Stimulated activated CD4-positive, alpha-beta T cell treated with anti-CD3 and anti-CD28 coated beads, Interleukin-2, amount 100 ng/mL, for 48 hours (primary cell): ENCODE data around the gene CLIC3.
"Not testable (repeated sequence)": the region's sequence is repeated elsewhere in the genome, so short reads cannot be mapped to it uniquely, and the experiment has no call there.

Experiments
- DNase-seq, 2 donors: peaks; one replicate each; pipeline ENCODE4 v3.0.0-alpha.2; 2020

CLIC3 gene, protein sequence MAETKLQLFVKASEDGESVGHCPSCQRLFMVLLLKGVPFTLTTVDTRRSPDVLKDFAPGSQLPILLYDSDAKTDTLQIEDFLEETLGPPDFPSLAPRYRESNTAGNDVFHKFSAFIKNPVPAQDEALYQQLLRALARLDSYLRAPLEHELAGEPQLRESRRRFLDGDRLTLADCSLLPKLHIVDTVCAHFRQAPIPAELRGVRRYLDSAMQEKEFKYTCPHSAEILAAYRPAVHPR

DNA sequence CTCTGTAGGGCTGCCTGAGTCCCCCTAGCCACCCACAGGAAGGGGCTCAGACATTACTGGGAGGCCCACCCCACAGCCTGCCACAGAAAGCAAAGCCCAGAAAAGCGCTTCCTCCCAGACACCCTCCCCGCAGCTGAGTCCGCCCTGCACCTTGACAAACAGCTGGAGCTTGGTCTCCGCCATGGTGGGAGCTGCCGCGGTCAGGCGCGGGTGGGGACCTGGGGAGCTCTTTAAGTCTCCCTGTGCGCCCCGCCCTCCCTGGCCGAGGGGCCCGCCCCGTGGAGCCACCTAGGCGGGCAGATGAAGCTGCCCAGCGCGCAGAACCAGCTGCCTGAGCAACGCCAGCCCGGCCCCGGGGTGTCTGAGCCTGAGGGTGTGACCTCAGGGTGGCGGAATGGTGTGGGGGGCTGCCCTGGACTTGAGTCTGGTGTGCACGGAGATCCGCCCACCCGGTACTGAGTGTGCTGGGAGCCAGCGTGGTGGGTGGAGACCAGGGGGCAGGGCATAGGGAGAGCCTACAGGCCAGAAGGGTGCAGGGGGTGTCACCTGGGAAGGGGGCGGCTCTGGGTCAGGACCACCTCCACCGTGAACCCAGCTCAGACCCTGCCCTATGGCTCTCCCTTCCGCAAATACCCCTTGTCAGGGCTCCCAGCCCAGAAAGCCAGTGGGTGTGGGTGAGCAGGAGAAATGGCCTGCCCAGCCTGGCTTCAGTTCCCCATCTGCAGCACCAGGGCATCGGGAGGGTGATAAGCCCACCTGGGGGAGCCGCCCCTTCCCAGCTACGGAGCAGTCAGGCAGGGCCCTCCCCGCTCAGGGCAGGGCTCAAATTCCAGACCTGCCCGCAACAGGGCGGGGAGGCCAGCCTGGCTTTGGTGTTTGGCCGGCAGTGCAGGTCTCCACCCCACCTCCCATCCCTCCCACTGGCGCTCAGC, at the start of gene CLIC3:
Gene CLIC3 (minus strand): TSS at position 208 of the 932 bp plus-strand sequence. CDS start 25 bp downstream, at position 183.
- DNase-seq: no peak

DNA sequence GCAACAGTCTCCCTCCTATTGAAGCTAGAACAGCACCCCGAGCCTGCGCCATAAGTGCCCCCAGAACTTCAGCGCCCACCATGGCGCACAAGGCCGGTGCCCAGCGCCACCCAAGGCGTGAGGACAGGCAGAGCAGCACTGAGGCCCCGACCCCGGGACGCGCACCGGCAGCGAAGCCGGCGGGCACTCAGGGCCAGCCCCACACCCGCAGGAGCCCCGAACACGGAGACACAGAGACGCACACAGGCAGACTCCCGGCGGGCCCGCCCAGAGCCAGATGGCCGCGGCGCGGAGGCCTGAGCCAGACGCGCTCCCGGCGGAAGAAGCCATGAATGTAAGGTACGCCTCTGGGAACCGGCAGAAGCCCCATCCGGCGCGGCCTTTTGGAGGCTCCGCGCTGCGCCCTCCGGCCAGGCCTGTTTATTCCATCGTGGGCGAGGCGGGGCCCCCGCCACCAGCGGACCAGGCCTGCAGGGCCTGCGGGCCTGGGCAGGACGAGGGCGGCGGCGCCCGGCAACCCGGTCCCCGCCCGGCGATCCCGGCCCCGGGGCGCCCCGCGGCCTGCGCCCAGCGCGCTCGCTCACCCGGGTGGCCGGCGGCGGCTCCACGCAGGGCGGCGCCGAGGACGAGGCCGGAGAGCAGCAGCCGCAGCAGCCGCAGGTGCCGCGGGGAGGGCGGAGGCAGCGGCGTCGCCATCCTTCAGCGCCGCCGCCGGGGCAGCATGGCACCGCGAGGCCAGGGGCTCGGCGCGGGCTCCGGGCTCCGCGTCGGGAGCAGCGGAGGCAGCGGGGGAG, 49.1 kb upstream of the CLIC3 start:
- DNase-seq: no peak

DNA sequence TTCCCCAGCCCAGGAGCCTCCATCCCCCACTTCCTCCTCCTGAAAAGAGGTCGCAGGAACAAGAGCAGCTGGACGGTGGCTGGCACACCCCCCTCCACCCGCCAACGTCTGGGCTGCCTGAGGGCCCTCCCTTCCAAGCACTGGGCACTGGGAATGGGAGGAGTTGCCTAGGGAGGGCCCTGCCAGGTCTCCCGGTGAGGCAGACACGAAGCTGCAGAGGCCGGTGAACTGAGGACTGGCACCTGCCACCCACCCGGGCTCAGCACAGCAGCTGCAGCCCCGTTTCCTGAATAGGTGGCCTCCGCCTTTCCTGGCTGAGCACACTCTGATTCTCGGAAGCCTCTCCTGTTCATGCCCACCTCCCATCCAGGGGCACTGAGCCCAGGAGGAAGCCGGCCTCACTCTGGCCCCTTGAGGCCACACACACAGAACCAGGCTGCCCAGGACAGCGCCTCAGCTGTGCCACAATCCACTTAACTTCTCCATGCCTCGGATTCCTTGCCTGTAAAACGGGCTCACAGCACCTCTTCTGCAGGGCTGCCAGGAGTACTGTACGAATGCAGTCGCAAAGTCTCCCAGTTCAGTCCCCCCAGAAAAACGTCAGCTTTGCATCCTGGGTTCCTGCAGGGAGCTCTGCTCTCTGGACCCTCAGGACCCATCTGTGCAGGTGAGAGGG, 48.3 kb upstream of the CLIC3 start:
- no peak for DNase-seq

DNA sequence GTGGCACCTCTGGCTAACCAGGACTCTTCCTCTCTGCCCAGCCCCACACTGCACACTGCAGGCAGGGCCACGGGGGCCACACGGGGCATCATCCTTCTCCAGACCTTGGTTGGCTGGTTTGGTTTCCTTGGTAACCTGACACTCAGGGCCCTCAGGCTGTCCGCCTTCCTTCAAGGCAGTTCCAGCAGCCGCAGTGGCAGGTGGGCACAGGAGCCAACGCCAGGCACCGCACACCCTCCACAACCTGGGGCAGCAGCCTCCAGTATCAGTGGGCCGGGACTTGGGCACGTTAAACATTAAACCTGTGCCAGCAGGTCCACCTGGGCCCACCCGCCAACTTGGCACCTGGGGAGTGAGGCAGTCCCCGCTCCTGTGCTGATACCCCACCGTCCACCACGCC, 47.7 kb upstream of the CLIC3 start:
- no peak for DNase-seq

DNA sequence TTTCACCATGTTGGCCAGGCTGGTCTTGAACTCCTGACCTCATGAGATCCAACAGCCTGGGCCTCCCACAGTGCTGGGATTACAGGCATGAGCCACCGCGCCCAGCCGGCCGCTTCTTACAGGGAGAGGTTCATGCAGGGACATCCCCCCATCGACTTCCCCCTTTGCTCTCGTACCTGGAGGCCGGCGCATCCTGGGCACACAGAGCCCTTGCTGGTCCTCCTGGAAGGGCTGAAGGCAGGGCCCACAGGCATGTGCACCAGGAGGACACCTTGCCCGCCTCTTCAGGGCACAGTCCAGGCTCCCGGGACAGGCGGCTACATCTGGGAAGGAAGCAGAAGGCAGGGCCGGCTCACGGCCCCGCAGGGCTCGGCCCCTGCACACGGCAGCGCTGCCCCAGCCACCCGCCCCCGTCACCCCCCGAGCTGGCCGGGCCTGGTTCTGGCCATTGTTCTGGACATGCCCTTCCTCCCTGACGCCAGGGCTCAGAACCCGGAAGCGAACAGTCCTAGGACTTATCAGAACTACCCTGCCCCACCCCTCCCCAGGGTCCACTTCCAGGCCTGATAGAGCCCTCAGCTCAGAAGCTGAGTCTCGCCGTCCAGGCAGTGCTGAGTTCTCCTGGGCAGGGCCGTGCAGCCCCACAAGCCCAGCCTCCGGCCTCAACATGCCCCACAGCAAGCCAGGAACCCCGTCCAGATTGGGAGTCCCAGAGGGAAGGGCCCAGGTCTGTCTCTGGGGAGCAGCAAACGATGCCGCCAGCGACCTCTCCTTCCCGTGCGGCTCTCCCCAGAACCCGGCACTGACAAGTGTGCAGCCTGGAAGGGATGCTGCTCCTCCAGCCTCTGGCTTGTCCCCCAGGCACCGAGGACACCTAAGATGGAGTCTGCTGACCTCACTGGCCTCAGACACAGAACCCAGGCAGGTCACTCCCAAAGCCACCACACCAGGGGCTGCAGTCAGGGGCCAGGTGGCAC, 46.7 kb upstream of the CLIC3 start:
- no peak for DNase-seq

DNA sequence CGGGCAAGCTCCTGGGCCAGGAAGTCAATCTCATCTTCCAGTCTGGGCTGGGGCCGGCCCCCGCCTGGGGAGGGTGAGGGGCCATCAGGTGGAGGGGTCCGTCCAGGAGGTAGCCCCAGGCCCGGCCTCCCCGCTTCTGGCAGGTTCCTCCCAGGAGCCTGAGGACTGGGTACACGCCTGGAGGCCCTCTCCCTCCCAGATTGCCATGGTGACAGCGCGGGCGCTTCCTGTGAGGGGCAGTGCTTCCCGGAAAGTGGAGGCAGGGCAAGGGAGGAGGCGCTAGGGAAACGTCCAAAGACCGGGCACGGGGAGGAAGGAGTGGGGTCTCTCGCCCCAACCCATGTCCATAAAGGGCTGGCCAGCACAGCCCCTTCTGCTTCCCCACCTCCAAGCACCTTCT, 44.8 kb upstream of the CLIC3 start:
- DNase-seq: no peak

DNA sequence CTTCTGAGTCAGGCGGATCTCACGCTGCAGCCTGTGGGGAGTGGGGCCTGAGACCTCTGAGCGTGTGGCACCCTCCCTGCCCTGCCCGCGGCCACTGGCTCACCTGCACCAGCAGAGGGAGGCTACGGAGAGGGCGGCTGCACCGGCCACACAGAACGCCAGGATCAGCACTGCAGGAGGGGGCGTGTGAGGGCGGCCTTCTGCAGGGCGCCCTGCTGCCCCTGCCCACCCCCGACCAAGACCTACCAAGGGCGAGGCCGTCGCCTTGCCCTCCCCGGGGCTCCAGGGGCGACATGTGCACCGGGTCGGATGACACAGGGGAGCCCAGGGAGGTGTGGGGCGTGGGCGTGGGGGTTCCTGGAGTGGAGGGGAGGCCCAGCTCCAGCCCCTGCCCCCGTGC, 44.2 kb upstream of the CLIC3 start:
- DNase-seq: no peak

DNA sequence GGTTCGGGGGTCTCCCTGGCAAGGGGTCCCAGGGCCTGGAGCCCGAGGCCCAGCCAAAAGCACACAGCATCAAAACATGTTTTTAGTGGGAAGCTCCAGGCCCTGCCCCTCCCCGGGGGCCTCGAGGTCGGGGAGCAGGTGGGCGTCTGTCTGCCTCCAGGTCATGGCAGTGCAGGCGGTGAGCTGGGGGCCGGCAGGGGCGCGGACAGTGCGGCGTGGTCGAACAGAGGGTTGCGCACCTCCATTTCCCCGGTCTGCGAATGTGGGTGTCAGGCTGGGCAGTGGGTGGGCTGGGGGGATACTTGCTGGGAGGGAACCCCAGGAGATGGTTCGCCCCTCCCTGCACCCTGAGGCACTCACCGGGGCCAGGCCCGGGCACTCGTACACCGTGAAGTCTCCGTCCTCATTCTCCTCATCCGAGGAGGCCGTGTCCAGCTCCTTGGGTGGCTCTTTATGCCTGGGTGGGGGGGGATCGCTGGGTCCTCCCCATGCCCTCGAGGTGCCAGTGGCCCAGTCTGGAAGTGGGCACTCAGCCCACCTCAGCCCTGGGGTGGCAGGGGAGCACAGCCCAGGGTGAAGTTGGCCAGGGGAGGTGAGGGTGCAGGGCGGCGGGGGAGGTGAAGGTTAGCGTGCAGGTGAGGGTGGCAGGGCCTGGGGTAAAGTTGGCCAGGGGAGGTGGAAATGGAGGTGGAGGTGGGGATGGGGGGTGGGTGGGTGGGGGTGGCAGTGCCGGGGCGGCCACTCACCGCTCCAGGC, 43.4 kb upstream of the CLIC3 start:
- no peak for DNase-seq

DNA sequence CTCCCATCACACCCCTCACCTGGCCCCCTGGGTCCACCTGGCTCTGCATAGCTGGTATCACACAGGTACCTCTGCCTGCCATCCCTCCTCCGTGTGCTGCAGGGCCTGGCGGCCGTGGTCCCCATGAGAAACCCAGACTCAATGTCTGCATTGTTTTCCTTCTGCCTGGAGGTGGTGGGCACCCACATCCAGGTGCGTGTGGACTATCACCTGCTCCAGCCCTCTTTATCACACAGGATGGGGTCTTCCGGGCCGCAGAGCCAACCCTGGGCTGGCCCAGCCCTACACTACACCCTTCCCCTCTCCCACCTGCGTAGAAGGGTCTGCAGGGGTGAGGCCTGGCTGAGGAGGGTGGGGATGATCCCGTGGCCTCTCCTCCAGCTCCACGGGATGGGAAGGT, 42.5 kb upstream of the CLIC3 start:
- DNase-seq: no peak

DNA sequence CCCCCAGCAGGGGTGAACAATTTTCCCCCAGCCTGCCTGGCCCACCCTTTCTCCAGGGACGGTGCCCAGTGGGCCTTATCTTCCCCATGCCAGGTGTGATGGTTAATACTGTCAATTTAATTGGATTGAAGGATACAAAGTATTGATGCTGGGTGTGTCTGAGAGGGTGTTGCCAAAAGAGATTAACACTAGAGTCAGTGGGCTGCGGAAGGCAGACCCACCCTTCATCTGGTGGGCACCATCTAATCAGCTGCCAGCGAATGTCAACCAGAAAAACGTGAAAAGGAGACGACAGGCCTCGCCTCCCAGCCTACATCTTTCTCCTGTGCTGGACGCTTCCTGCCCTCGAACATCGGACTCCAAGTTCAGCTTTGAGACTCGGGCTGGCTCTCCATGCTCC, 41.1 kb upstream of the CLIC3 start:
- DNase-seq: no peak

DNA sequence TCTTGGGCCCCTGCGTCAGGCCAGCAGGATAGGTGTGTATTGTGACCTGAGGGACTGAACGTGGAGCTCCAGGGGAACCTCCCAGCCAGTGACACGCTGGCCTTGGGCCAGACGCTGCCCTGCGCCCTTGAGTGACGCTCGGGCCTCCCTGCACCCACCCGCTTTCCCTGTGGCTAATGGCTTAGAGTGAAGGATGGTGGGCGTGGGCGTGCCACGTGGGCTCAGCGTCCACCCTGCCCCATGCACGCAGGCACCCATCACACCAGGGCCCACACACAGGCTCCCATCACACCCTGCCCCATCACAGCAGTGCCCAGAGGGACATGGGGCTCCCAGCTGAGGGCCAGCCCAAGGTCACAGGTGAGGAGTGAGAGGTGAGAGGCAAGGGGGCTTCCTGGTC, 40.7 kb upstream of the CLIC3 start:
- DNase-seq: no peak

DNA sequence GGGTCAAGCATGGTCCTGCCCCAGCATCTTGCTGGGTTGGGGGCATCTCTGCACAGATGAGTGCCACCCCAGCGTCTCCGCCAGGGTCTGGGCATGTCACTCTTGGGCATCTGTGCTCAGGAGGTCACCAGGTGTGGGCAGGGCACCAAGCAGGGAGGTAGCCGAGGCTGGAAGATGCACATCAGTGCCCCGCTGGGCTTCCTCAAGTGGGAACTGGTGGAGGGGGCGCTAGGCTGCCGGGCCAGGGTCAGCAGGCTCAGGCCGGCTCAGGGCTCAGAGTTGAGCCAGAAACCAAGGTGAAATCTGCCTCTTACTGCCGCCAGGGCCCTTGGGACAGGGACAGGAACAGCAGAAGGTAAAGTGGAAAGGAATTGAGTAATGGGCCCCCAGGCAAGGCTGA, 39.6 kb upstream of the CLIC3 start:
- no peak for DNase-seq

DNA sequence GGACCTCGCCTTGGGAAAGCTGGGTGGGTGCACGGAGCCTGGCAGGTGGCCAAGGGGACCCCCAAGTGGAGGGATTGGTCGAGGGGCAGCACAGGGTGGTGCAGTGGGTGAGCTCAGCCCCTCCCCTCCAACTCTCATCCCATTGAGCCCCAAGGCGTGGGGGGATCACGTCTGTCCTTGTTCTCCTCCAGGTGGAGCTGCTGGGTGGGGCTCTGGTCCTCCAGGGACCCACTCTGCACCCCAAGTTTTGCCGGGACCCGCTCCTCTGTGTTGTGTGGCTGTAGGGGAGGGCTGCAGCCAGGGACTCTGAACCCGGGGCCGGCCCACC, 39.1 kb upstream of the CLIC3 start:
- DNase-seq: no peak

DNA sequence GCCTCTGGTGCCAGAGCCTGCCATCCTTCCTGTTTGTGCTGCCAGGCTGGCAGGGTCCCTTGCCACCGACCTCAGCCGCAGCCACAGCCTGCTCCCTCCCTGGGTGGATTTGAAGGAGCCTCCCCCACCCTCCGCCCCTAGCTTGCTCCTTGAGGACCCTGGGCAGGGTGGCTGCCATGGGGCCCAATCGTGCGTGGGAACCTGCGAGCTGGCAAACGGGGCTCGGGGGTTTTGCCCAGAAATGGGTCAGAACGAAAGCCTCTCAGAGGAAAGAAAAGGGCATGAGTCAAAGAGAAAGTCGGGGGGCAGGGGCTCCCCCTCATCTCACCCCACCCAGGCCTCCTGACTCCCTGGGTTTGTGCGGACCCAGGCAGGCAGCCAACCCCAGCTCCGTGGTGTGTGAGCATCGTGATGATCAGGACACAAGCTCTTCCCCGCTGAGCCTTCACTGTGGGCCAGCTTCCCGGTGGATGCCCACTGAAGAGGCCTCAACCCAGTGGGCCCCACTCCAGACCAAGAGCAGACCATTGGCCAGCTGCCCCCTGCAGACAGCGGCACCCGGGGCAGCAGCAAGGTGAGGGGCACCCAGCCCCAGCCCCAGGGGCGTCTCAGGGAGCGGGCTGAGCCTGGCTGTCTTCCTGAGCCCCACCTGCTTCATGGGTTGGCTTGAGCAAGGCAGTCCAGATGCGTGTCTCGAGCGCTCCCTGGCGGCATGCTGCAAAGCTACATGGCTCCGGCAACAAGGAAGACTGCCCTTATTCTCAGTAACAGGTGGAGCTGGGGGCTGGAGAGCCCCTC, 38.5 kb upstream of the CLIC3 start:
- peak; percentile 83 to 86 for DNase-seq

DNA sequence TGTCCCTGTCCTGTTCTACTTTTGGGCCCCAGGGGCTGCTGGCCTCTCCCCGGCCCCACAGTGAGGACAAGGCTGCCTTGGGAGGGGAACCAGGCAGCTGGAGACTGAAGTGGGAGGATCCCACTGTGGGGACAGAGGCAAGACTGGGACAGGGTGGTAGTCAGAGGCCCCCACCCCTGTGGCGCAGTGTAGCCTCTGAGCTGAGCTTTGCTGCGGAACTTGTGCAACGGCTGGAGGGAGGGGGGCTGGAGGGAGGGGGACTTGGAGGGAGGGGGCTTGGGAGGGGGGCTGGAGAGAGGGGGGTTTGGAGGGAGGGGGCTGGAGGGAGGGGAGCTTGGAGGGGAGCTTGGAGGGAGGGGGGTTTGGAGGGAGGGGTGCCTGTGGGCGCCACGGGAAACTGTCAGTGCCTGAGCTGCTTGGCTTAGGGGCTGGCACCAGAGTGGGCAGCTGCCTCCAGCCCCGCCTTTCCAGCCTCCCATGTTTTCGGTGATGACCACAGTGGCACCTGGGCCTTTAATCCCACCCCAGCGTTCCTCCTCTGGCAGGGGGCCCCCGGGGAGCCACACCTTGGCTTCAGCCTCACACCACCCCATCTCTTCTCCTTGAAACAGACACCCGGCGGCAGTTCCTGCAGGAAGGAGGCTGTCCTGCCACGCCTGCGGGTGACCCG, 37.8 kb upstream of the CLIC3 start:
- no peak for DNase-seq

DNA sequence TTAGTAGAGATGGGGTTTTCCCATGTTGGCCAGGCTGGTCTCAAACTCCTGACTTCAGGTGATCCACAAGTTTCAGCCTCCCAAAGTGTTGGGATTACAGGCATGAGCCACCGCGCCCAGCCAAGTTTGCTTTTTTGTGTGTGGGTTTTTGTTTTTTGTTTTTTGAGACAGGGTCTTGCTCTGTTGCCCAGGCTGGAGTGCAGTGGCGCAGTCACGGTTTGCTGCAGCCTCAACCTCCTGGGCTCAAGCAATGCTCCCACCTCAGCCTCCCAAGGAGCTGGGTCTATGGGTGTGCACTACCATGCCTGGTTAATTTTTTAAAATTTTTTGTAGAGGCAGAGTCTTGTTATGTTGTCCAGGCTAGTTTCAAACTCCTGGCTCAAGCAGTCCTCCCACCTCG, 37.1 kb upstream of the CLIC3 start:
- not testable (repeated sequence) for DNase-seq

DNA sequence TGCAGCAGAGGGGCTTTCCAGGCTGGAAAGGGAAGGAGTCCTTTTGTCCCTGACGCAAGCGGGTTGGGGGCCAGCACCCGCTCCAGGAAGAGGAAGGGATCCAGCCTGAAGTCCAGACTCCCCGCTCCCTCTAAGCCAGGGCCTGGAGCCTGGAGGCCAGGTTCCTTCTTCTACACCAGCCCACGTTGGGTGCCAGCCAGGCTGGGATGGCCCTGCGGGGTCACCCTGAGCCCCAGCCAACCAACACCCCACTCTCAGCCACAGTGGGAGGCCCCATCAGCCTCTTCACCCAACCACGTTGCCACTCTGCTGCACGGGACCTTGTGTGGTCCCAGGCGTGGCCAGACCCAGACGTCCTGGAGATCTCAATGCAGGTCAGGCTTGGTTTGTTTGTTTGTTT, 36.5 kb upstream of the CLIC3 start:
- no peak for DNase-seq

DNA sequence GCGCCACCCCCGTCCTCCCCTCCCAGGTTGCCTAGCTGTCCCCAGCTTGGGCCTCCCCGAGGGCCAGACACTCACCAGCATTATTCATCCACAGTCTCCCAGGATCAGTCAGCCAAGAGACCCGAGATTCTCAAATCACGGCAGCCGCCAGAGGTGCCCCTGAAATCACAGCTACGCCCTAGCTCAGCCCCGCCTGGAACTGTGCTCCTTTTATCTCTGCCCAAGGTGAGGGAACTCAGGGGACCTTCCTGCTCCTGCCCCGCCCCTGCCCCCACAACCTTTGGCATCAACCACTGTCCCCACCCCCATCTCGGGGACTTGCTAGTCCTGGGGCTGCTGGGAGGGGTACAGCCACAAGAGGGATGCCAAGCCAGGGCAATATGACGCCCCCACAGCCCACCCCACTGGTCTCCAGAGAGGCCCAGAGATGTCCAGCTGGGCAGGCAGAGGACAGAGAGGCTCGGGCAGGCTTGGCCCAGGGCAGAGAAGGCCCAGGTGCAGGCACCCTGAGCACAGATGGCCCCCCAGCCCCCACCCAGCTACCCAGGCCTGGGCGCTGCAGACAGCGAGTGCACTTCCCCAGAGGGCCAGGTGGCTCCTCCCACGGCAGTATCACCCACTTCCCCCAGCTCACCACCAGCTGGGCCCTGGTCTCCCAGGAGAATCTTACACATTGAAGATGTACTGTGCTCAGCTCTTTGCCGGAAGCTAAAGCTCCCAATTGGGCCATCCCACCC, 35.7 kb upstream of the CLIC3 start, which contains the start of gene FUT7:
Gene FUT7 (minus strand): TSS at position 185 of the 737 bp plus-strand sequence. CDS start 97 bp downstream, at position 88.
- DNase-seq: no peak
